GM19238 (cell line): ENCODE results near the gene ZNF320.
"Not testable (repeated sequence)": the region's sequence is repeated elsewhere in the genome, so short reads cannot be mapped to it uniquely, and the experiment has no call there.

Source experiments
- DNase-seq: peaks from one replicate; pipeline ENCODE4 v3.0.0; 2011; ENCODE audit warnings: low spot score; ENCODE audit not compliant: insufficient read length

Gene ZNF320

DNA sequence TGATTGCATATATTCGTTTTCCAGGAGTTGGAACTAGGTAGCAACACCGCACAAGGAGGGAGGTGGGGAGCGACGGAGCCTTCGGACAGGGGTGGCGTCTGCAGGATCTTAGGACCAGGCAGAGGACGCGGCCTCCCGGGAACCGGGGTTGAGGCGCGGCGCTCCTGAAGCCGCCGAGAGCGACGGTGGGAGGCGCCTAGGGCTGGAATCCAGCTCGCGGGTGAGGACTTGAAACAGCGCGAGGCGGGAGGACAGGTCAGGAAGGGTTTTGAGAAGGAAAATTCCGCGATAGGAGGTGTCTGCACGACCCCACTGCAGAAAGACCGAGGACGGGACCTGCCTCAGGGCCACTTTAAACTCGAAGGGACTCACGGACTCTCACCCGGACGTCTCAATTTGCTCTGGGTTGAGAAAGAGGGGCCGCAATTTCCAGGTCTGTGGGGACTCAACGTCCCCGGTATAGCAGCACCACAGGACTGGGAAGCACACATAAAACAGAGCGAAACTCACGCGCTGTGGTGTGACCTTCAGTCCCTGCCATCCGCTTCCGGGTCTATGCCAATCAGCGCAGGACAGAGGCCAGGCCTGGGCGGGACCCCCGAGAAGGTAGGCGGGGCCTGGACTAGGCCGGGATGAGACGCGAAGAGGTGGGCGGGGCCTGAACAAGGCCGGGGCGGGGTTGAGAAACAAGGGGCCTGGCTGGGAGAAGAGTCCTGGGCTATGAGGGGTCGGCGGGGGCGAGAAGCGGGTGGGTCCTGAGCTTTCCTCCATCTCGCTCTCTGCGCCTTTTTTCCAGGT, at the start of gene ZNF320:
Gene ZNF320 (minus strand): TSS at position 498 of the 798 bp plus-strand sequence. CDS start 7,380 bp downstream, outside the sequence.
- peak; percentile 87 for DNase-seq

- no peak for DNase-seq
Measured at GRCh38 chr19:52946322-52947310, 49.2 kb upstream of the ZNF320 start.

DNA sequence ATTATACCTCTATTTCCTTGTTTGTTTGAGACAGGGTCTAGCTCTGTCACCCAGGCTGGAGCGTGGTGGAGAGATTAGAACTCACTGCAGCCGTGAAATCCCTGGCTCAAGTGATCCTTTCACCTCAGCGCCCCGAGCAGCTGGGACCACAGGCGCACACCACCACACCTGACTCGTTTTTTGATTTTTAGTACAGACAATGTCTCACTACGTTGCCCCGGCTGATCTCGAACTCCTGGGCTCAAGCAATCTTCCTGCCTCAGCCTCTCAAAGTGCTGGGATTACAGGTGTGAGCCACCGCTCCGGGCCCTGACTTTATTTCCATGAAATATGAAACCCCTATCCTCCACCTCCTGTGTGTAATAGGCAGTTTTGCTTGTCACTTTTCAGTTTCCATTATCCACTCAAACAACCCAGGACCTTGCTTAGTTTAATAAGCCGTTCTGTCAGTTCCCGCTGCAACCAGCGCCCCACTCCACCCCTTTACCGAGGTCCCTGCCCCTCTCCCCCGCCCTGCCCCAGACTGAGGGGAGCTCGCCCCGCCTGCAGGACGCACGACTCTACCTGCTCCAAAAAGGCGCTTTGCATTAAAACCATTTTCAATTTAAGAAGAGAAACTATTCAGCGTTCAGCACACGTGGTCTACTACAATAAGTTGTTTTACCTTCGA, 48.4 kb upstream of the ZNF320 start:
- DNase-seq = no peak

DNA sequence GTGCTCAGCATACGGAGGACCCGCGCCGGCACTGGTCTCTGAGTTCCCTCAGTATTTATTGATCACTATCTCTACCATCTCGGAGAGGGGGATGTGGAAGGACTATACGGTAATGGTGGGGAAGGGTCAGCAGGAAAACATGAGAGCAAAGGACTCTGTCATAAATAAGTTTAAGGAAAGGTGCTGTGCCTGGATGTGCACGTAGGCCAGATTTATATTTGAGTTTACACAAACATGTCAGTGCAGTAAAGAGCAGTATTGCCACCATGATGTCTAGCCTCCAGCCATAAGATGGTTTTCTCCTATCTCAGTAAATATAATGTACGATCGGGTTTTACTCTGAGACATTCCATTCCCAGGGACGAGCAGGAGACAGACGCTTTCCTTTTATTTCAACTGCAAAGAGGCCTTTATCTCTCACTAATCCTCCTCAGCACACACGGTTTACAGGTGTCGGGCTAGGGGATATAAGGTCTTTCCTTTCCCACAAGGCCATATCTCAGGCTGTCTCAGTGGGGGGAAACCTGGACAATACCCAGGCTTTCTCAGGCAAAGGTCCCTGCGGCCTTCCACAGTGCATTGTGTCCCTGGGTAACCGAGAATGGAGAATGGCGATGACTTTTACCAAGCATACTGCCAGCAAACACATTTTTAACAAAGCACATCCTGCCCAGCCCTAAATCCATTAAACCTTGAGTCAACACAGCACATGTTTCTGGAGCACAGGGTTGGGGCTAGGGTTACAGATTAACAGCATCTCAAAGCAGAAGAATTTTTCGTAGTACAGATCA, 47.5 kb upstream of the ZNF320 start:
- not testable (repeated sequence) for DNase-seq

GRCh38 chr19:52943884-52944643, 46.6 kb upstream of the ZNF320 start:
- DNase-seq = no peak

- DNase-seq = no peak
Measured at GRCh38 chr19:52943134-52943883, 45.9 kb upstream of the ZNF320 start.

- peak; percentile 81 for DNase-seq
Measured at GRCh38 chr19:52942386-52943133, 45.1 kb upstream of the ZNF320 start.

GRCh38 chr19:52941941-52942385, 44.5 kb upstream of the ZNF320 start:
- DNase-seq = no peak

GRCh38 chr19:52941523-52941922, 44.1 kb upstream of the ZNF320 start:
- not testable (repeated sequence) for DNase-seq

DNA sequence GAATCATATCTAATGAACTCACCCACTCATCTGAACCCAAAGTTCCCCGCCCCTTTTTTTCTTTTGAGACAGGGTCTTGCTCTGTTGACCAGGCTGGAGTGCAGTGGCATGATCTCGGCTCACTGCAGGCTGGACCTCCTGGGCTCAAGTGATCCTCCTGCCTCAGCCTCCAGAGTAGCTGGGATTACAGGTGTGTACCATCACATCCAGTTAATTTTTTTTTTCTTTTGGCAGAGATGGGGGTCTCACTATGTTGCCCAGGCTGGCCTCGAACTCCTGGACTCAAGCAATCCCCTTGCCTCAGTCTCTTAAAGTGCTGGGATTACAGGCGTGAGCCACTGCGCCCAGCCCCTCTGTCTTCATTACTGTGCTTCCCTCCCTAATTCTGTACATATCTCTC, 43.5 kb upstream of the ZNF320 start:
- not testable (repeated sequence) for DNase-seq

DNA sequence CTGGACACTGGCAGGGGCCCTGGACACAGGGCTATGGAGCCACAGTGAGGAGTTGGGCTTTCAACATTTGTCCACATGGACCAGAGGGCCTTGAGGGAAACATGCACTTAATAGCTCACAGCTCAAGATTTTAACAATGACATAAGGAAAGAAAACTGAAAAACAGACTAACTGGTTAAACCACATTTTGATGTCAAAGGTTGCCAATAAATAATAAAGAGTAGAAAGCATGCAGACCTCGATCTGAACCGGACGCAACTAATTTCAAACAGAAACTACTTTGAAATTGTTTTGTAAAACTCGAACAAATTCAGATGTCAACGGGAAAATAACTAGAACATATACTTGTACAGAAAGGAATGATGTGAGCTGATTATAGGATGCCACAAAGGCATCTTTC, 41.3 kb upstream of the ZNF320 start:
- DNase-seq = no peak

DNA sequence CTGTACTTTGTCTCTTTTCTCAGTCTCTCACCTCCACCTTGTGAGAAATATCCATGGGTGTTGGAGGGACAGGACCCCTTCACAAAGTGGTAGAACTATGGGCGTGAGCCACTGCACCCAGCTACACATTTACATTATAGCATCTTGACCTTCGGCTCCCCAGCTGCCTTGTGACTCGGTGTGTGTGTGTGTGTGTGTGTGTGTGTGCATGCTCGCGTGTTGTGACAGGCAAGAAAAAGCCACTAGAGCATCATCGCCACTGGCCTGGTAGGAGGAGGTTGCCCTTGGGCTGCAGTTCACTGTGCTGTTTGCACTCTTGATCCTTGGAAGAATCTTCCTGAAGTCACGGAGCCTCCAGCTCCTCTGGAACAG, 39.5 kb upstream of the ZNF320 start:
- DNase-seq = no peak

DNA sequence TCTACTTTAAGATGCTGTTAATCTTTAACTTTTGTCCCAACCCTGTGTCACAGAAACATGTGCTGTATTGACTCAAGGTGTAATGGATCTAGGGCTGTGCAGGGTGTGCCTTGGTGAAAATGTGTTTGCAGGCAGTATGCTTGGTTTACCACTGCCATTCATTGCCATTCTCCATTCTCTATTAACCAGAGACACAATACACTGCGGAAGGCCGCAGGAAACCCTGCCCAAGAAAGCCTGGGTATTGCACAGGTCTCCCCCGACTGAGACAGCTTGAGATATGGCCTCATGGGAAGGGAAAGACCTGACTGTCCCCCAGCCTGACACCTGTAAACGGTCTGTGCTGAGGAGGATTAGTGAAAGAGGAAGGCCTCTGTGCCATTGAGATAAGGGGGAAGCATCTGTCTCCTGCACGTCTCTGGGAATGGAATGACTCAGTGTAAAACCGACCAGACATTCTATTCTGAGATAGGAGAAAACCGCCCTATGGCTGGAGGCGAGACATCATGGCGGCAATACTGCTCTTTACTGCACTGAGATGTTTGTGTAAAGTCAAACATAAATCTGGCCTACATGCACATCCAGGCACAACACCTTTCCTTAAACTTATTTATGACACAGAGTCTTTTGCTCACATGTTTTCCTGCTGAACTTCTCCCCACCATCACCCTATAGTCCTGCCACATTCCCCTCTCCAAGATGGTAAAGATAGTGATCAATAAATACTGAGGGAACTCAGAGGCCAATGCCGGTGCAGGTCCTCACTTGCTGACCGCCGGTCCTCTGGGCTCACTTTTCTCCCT, 38.9 kb upstream of the ZNF320 start:
- DNase-seq = no peak

DNA sequence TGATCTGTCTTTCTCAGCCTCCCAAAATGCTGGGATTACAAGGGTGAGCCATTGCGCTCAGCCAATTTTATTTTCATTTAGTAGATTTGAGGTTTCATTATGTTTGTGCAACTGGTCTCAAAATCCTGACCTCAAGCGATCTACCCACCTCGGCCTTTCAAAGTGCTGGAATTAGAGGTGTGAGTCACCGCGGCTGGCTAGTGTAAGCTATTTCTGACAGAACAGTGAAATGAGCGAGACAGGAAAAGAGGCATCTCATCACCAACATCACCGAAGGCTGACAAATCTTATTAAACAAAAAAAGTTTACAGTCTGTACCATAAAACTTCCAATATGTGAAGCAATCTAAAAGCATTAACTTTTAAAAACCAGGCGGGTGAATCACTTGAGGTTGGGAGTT, 38.0 kb upstream of the ZNF320 start:
- DNase-seq = no peak

DNA sequence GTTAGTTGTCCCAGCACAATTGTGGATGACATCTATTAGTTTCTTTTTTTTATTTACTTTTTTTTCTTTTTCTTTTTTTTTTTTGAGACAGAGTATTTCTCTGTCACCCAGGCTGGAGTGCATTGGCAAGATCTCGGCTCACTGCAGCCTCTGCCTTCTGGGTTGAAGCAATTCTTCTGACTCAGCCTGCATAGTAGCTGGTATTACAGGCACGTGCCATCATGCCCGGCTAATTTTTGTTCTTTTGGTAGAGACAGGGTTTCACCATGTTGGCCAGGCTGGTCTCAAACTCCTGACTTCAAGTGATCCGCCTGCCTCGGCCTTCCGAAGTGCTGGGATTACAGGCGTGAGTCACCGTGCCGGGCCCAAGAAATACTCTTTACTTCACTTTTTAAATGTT, 27.2 kb upstream of the ZNF320 start:
- not testable (repeated sequence) for DNase-seq

GRCh38 chr19:52923778-52924593, 26.6 kb upstream of the ZNF320 start:
- DNase-seq = no peak
